HG03103 (cell line): ENCODE results near the gene NRBP1.

ENCODE experiments used
- ATAC-seq: cut with Tn5 transposase; IDR thresholded peaks from one replicate; pipeline ENCODE4 v1.9.1; 2021; ENCODE audit warnings: low read depth; ENCODE audit not compliant: unreplicated experiment

Gene NRBP1

GRCh38 chr2:27428213-27428977 is at the start of gene NRBP1:
Gene NRBP1, plus strand, starts transcription at chr2:27428631. Its CDS starts 4,643 bp downstream, at chr2:27433274.
- peak; percentile 80 for ATAC-seq

GRCh38 chr2:27378809-27379290 is 49.6 kb upstream of the NRBP1 start:
- no peak for ATAC-seq

- no peak for ATAC-seq
These were observed 49.0 kb upstream of the NRBP1 start for GRCh38 chr2:27379383-27379835.

GRCh38 chr2:27379836-27380625 is 48.4 kb upstream of the NRBP1 start:
- peak; percentile 16 for ATAC-seq

- peak; percentile 92 for ATAC-seq
These were observed 47.5 kb upstream of the NRBP1 start, which contains the start of gene ZNF513 for GRCh38 chr2:27380626-27381545. Gene ZNF513, minus strand, starts transcription at chr2:27380734. Its CDS starts 208 bp downstream, at chr2:27380526.

GRCh38 chr2:27381577-27382181 is 46.8 kb upstream of the NRBP1 start:
- no peak for ATAC-seq

- ATAC-seq = no peak
These were observed 37.4 kb upstream of the NRBP1 start for GRCh38 chr2:27390822-27391679.

- ATAC-seq = no peak
These were observed 35.2 kb upstream of the NRBP1 start for GRCh38 chr2:27393225-27393624.

- ATAC-seq = no peak
These were observed 29.5 kb upstream of the NRBP1 start for GRCh38 chr2:27398962-27399361.

GRCh38 chr2:27400348-27401135 is 27.9 kb upstream of the NRBP1 start:
- no peak for ATAC-seq

- ATAC-seq = no peak
These were observed 20.5 kb upstream of the NRBP1 start for GRCh38 chr2:27407798-27408491.

- peak; percentile 14 for ATAC-seq
These were observed 19.7 kb upstream of the NRBP1 start for GRCh38 chr2:27408601-27409320.

GRCh38 chr2:27409321-27410073 is 18.9 kb upstream of the NRBP1 start, which contains the start of gene PPM1G:
Gene PPM1G, minus strand, starts transcription at chr2:27409591. Its CDS starts 169 bp downstream, at chr2:27409422.
- peak; percentile 87 for ATAC-seq

- no peak for ATAC-seq
These were observed 15.8 kb upstream of the NRBP1 start for GRCh38 chr2:27412419-27413152.

- no peak for ATAC-seq
These were observed 12.3 kb upstream of the NRBP1 start for GRCh38 chr2:27416151-27416550.

GRCh38 chr2:27420996-27421395 is 7.4 kb upstream of the NRBP1 start:
- no peak for ATAC-seq
